ENCODE results near the gene PSMD2. TPM values are rescaled to one million over a fixed set of nuclear protein-coding genes. Genes with fewer than 3 reads are reported as not detected.

The PSMD2 gene
- total and polyA plus RNA-seq, 11 donors: 82.3 to 443 (median 232) TPM

DNA sequence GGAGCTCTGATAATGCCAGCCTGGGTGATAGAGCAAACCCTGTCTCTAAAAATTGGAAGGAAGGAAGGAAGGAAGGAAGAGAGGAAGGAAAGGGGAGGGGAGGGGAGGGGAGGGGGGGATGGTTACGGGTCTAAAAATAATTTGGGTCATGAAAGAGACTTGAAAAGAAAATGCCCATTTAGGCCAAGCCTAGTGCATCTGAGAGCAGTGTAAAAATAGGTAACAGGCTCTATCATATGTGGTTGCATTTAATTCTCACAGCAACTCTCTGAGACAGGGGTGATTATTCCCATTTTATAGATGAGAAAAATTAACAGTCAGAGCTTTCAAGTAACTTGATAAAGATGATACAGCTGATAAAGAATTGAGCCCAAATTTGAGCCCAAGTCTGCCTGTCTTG lies 26.8 kb upstream of the PSMD2 start:
- no peak overlapping the region for H3K27ac ChIP-seq
- WGBS, 4 donors: 22 to 49% (median 31%) methylated on average over 1 of the region's 1 CpG

DNA sequence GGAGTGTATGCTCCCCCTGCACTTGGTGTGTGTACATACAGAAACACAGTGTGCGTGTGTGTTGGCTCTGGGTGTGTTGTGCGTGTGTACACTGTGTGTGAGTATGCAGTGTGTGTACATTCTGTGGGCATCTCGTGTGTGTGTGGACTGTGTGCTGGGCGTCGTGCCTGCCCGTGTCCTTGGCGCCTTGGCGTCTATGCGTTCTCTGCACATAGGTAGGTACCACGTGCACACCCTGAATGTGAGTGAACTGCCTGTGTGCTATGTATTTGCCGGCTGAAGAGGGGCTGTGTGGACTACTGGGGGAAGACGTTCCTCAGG lies 23.7 kb upstream of the PSMD2 start:
- H3K27me3 ChIP-seq: peaks cover 7 to 44% (median 13%) of the 10 kb centered on the region in 9 donors
- no peaks in the 10 kb centered on the region for H3K9me3 ChIP-seq
- no peak overlapping the region for H3K27ac ChIP-seq
- TF ChIP-seq, protein P1, sequence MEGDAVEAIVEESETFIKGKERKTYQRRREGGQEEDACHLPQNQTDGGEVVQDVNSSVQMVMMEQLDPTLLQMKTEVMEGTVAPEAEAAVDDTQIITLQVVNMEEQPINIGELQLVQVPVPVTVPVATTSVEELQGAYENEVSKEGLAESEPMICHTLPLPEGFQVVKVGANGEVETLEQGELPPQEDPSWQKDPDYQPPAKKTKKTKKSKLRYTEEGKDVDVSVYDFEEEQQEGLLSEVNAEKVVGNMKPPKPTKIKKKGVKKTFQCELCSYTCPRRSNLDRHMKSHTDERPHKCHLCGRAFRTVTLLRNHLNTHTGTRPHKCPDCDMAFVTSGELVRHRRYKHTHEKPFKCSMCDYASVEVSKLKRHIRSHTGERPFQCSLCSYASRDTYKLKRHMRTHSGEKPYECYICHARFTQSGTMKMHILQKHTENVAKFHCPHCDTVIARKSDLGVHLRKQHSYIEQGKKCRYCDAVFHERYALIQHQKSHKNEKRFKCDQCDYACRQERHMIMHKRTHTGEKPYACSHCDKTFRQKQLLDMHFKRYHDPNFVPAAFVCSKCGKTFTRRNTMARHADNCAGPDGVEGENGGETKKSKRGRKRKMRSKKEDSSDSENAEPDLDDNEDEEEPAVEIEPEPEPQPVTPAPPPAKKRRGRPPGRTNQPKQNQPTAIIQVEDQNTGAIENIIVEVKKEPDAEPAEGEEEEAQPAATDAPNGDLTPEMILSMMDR (IDR thresholded peaks at IDR 0.05): no peak
- TF ChIP-seq POLR2A (IDR thresholded peaks at IDR 0.05): no peak
- intact Hi-C loops (cut with DNase I): no loop called here
- ATAC-seq (peak in 1 of 4 donors; percentile 12), DNase-seq (no peak)
- no peak overlapping the region for H3K4me3 ChIP-seq
- WGBS, 4 donors: 67 to 72% (median 70%) methylated on average over 12 of the region's 12 CpGs
- H3K4me1 ChIP-seq: peaks cover 0 to 9% (median 0%) of the 10 kb centered on the region in 12 donors
- no peaks in the 10 kb centered on the region for H3K36me3 ChIP-seq

More for the DNA sequence above, 26.8 kb upstream of the PSMD2 start:
- Histone ChIP-seq H3K9me3 (no peaks in the 10 kb centered on the region), H3K27me3 (peaks cover 9 to 55% (median 13%) of the 10 kb centered on the region in 9 donors), H3K4me1 (peaks cover 0 to 9% (median 0%) of the 10 kb centered on the region in 12 donors), H3K36me3 (no peaks in the 10 kb centered on the region), H3K4me3 (no peak overlapping the region)
- DNase-seq (no peak), ATAC-seq (no peak)
- intact Hi-C loops (cut with DNase I): no loop called here
- TF ChIP-seq POLR2A (IDR thresholded peaks at IDR 0.05): no peak
- TF ChIP-seq, protein P1 (IDR thresholded peaks at IDR 0.05): no peak

DNA sequence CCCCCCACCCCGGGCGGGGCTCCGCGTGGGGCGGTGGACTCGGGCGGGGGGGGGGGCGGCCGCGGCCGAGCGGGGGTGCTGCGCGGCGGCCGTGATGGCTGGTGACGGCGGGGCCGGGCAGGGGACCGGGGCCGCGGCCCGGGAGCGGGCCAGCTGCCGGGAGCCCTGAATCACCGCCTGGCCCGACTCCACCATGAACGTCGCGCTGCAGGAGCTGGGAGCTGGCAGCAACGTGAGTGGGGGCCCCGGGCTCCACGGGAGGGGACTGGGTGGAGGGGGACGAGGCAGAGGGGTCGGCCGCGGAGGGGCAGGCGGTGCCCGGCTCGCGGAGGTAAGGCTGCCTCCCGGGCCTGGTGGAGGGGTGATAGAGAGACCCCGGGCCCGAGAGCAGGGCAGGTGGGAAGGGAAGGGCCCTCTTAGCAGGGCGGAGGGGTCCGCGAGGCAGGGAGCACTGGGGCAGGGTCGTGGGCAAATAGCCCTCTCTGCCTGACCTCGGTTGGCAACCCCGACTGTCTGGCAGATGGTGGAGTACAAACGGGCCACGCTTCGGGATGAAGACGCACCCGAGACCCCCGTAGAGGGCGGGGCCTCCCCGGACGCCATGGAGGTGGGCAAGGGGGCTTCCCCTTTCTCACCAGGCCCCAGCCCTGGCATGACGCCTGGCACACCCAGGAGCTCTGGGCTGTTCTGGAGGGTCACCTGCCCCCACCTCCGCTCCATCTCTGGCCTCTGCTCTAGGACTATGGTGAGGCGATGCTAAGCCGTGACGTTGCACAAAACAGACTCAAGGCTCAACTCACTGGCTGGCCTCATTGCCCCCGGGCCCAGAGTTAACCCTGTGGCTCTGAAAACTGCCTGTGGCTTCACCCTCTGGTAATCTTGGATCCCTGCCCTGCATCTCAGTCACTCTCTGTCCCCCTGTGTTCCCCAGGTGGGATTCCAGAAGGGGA lies 22.8 kb upstream of the PSMD2 start, which contains the start of gene ECE2:
ECE2 (plus strand) TSS at position 62 of the 950 bp plus-strand sequence; CDS start at position 194, 132 bp downstream.
- Histone ChIP-seq H3K27me3 (peaks cover 7 to 43% (median 13%) of the 10 kb centered on the region in 9 donors), H3K9me3 (no peaks in the 10 kb centered on the region), H3K27ac (no peak within 1 kb of the TSS), H3K36me3 (no peaks in the 10 kb centered on the region), H3K4me1 (peaks cover 0 to 9% (median 0%) of the 10 kb centered on the region in 12 donors), H3K4me3 (peak within 1 kb of the TSS in 3 of 12 donors; percentile 6 to 39 (median 28))
- TF ChIP-seq POLR2A (IDR thresholded peaks at IDR 0.05): no peak
- TF ChIP-seq, protein P1 (IDR thresholded peaks at IDR 0.05): no peak
- DNase-seq (no peak), ATAC-seq (peak in 2 of 4 donors; percentile 41 to 68)
- intact Hi-C loops (cut with DNase I): no loop called here
- WGBS, 4 donors: 8 to 20% (median 12%) methylated on average over 26 to 65 of the region's 65 CpGs

DNA sequence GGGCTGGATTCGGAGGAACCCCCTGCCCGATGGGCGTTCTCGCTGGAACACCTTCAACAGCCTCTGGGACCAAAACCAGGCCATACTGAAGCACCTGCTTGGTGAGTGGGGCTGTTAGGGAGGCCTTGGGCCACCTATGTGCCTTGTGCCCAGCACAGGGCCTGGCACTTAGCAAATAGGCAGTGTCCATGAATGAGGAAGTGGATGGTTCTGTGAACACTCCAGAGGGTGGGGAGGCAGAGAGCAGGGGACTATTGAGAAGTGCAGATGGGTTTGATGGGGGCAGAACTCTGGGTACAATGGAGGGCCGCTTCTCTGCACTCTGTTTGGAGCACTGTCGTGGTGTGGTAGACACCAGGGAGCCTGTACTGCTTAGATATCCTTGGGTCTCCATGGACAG lies 21.7 kb upstream of the PSMD2 start:
- H3K36me3 ChIP-seq: no peaks in the 10 kb centered on the region
- H3K4me3 ChIP-seq: no peak overlapping the region
- intact Hi-C loops (cut with DNase I): no loop called here
- H3K9me3 ChIP-seq: no peaks in the 10 kb centered on the region
- no peak overlapping the region for H3K27ac ChIP-seq
- no peak for TF ChIP-seq POLR2A (IDR thresholded peaks at IDR 0.05)
- TF ChIP-seq, protein P1 (IDR thresholded peaks at IDR 0.05): no peak
- 82 to 93% (median 87%) methylated on average over 6 of the region's 6 CpGs for WGBS, 4 donors
- ATAC-seq: no peak
- H3K27me3 ChIP-seq: peaks cover 7 to 43% (median 13%) of the 10 kb centered on the region in 9 donors
- peaks cover 0 to 9% (median 0%) of the 10 kb centered on the region in 12 donors for H3K4me1 ChIP-seq
- no peak for DNase-seq

Measured in heart left ventricle (tissue), 16 donors.